ENCODE data around the gene DLGAP1.
"Not testable (repeated sequence)": the region's sequence is repeated elsewhere in the genome, so short reads cannot be mapped to it uniquely, and the experiment has no call there.

The DLGAP1 gene

GRCh38 chr18:3619746-3620145 lies 835.4 kb downstream of the DLGAP1 start:
- no peak for DNase-seq (ENCODE audit: low spot score)

GRCh38 chr18:3619222-3619621 lies 835.9 kb downstream of the DLGAP1 start:
- DNase-seq (ENCODE audit: low spot score) = no peak

- no peak for DNase-seq (ENCODE audit: low spot score)
Measured at GRCh38 chr18:3616744-3617143, 838.4 kb downstream of the DLGAP1 start.

GRCh38 chr18:3616142-3616541 lies 839.0 kb downstream of the DLGAP1 start:
- DNase-seq (ENCODE audit: low spot score) = no peak

- peak; percentile 39 for DNase-seq (ENCODE audit: low spot score)
Measured at GRCh38 chr18:3615374-3615985, 839.6 kb downstream of the DLGAP1 start.

- no peak for DNase-seq (ENCODE audit: low spot score)
Measured at GRCh38 chr18:3612315-3612714, 842.8 kb downstream of the DLGAP1 start.

- DNase-seq (ENCODE audit: low spot score) = no peak
Measured at GRCh38 chr18:3611313-3612090, 843.6 kb downstream of the DLGAP1 start.

- no peak for DNase-seq (ENCODE audit: low spot score)
Measured at GRCh38 chr18:3610813-3611212, 844.3 kb downstream of the DLGAP1 start.

- no peak for DNase-seq (ENCODE audit: low spot score)
Measured at GRCh38 chr18:3610188-3610708, 844.9 kb downstream of the DLGAP1 start.

- no peak for DNase-seq (ENCODE audit: low spot score)
Measured at GRCh38 chr18:3608488-3608887, 846.6 kb downstream of the DLGAP1 start.

- not testable (repeated sequence) for DNase-seq (ENCODE audit: low spot score)
Measured at GRCh38 chr18:3608099-3608453, 847.0 kb downstream of the DLGAP1 start.

- DNase-seq (ENCODE audit: low spot score) = no peak
Measured at GRCh38 chr18:3607309-3608098, 847.6 kb downstream of the DLGAP1 start.

- not testable (repeated sequence) for DNase-seq (ENCODE audit: low spot score)
Measured at GRCh38 chr18:3606863-3607262, 848.2 kb downstream of the DLGAP1 start.

- no peak for DNase-seq (ENCODE audit: low spot score)
Measured at GRCh38 chr18:3605954-3606443, 849.1 kb downstream of the DLGAP1 start.

- DNase-seq (ENCODE audit: low spot score) = no peak
Measured at GRCh38 chr18:3605486-3605952, 849.6 kb downstream of the DLGAP1 start.

- DNase-seq (ENCODE audit: low spot score) = no peak
Measured at GRCh38 chr18:3604498-3605408, 850.4 kb downstream of the DLGAP1 start.

- no peak for DNase-seq (ENCODE audit: low spot score)
Measured at GRCh38 chr18:3604235-3604497, 850.9 kb downstream of the DLGAP1 start.

GRCh38 chr18:3603421-3604234 lies 851.5 kb downstream of the DLGAP1 start:
- peak; percentile 70 for DNase-seq (ENCODE audit: low spot score)

GRCh38 chr18:3601106-3601755 lies 853.9 kb downstream of the DLGAP1 start:
- not testable (repeated sequence) for DNase-seq (ENCODE audit: low spot score)

- DNase-seq (ENCODE audit: low spot score) = no peak
Measured at GRCh38 chr18:3599861-3600260, 855.2 kb downstream of the DLGAP1 start.
